Adrenal gland (tissue), 12 donors: ENCODE measurements around the gene RNF181. TPM values are rescaled to one million over a fixed set of nuclear protein-coding genes. Genes with fewer than 3 reads are reported as not detected.

Source experiments
- DNase-seq, 7 donors: peaks; one replicate each; pipeline ENCODE4 v3.0.0-alpha.2; 2019 to 2020
- H3K27ac ChIP-seq, 5 donors: fragments of 200-600 bp; sonication (generic) in 4 of 5; 1 replicate in 3 of 5; 2 replicates in 2 of 5; pipeline versions ENCODE4 v1.5.1 to v1.8.0; 2016 to 2020; ENCODE audit warnings: mild to moderate bottlenecking in 1 of 5
- H3K27me3 ChIP-seq: fragments of 200-600 bp; 2 replicates; pipeline ENCODE4 v1.8.0; 2021
- H3K36me3 ChIP-seq, 2 donors: fragments of 200-600 bp; replicated peaks in 1 of 2; 1 replicate in 1 of 2; 2 replicates in 1 of 2; pipeline versions ENCODE4 v1.5.1 to v1.8.0; 2018 to 2022
- H3K4me1 ChIP-seq, 2 donors: fragments of 200-600 bp; replicated peaks in 1 of 2; 1 replicate in 1 of 2; 2 replicates in 1 of 2; pipeline versions ENCODE4 v1.5.1 to v1.8.0; 2018 to 2021
- H3K4me3 ChIP-seq, 4 donors: fragments of 200-600 bp; sonication (generic) in 3 of 4; one replicate each; pipeline ENCODE4 v1.5.1; 2016 to 2018
- H3K9me3 ChIP-seq, 3 donors: fragments of 200-600 bp; sonication (generic) in 1 of 3; replicated peaks in 1 of 3; 1 replicate in 2 of 3; 2 replicates in 1 of 3; pipeline versions ENCODE4 v1.5.1 to v1.8.0; 2016 to 2021
- POLR2A ChIP-seq, 2 donors: fragments of 450-650 bp; IDR thresholded peaks; one replicate each; pipeline ENCODE4 v1.6.1; 2017; ENCODE audit warnings: antibody characterized with exemption in 2 of 2, mild to moderate bottlenecking in 2 of 2, moderate library complexity in 1 of 2
- WGBS, 4 donors: extraction: QIAGEN DNeasy Blood & Tissue Kit in 2 of 4; methylation state at CpG; one replicate each; pipeline versions ENCODE4 v1.1.5 to v1.1.7; 2013 to 2017; 5-methylcytosine and 5-hydroxymethylcytosine counted together
- intact Hi-C, 2 donors: fragments of 100-400 bp; cut with DNase I; formaldehyde crosslinking; loops; one replicate each; pipeline versions ENCODE4 v1.14.1 to v1.15.0; 2022 to 2023
- polyA plus RNA-seq, 3 donors: library from polyadenylated mRNA; stranded (reverse); fragments of 200-250 nt in 2 of 3; fragments of 350-450 nt in 1 of 3; fragmentation: Illumina TruSeq in 1 of 3; extraction: RNeasy Lipid Tissue Mini Kit (QIAGEN cat#74804) in 1 of 3; gene quantifications; one replicate each; pipeline ENCODE4 v1.2.3, GENCODE V29; 2013 to 2014
- small RNA-seq, 2 donors: library from RNA; depleted of rRNA; stranded (forward); fragments of <200 nt; gene quantifications; one replicate each; pipeline ENCODE3, GENCODE V24; 2016
- total RNA-seq, 9 donors: library from RNA; depleted of rRNA in 4 of 9; stranded (reverse); fragments of >200 nt in 4 of 9; fragments of 120-200 nt in 1 of 9; fragmentation: NEBNext Ultra II Directional in 1 of 9; extraction: Animal tissue kit (Norgen Biotek cat#: 25700) in 1 of 9; gene quantifications; one replicate each; pipeline versions ENCODE4 v1.1.0 to v1.2.4, GENCODE V29; 2013 to 2023
- TF ChIP-seq, protein P1 (sequence below), 6 experiments: fragments of 450-650 bp in 4 of 6; fragments of 200-600 bp in 2 of 6; sonication (generic) in 1 of 6; IDR thresholded peaks; 1 replicate in 5 of 6; 2 replicates in 1 of 6; pipeline versions ENCODE4 v1.5.1 to v1.8.0; 2016 to 2021; ENCODE audit warnings: antibody characterized with exemption in 6 of 6, mild to moderate bottlenecking in 2 of 6, moderate library complexity in 1 of 6
- donor health status: healthy with polysubstance abuse.
- donor health status: Bipolar disorder and iron deficiency.
- donor health status: DM: yes; HTN: yes; CAD: no.
- donor health status: DM: no; HTN: no; CAD: no.
- donor health status: DM: no; HTN: no; CAD: no.
- donor health status: DM: yes; HTN: yes; CAD: no.

RNF181 gene
- total and polyA plus RNA-seq, 12 donors, result 93.8 to 295 (median 180) TPM

DNA sequence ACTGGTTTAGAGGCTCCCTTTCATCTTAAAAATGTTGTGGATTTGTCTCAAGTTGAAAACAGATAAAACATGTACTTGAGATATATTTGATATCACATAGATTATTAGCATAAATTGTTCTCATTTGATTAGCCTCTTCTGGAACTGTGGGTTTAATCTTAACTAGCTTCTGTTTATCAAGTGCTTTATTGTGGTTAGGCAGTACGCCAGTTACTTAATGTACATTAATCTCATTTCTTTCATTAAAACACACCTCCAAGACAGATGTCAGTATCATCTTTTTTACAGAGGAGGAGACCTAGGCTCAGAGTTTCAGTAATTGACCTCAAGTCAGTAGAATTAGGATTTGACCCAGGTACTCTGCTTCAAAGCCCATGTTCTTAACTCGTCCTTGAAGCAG is 50.6 kb downstream of the RNF181 start:
- WGBS, 4 donors, result 88 to 94% (median 93%) methylated on average over 2 of the region's 2 CpGs
- no peak for TF ChIP-seq POLR2A (IDR thresholded peaks at IDR 0.05)
- TF ChIP-seq, protein P1, sequence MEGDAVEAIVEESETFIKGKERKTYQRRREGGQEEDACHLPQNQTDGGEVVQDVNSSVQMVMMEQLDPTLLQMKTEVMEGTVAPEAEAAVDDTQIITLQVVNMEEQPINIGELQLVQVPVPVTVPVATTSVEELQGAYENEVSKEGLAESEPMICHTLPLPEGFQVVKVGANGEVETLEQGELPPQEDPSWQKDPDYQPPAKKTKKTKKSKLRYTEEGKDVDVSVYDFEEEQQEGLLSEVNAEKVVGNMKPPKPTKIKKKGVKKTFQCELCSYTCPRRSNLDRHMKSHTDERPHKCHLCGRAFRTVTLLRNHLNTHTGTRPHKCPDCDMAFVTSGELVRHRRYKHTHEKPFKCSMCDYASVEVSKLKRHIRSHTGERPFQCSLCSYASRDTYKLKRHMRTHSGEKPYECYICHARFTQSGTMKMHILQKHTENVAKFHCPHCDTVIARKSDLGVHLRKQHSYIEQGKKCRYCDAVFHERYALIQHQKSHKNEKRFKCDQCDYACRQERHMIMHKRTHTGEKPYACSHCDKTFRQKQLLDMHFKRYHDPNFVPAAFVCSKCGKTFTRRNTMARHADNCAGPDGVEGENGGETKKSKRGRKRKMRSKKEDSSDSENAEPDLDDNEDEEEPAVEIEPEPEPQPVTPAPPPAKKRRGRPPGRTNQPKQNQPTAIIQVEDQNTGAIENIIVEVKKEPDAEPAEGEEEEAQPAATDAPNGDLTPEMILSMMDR (IDR thresholded peaks at IDR 0.05), result no peak
- Histone ChIP-seq H3K4me1 (no peaks in the 10 kb centered on the region), H3K9me3 (no peaks in the 10 kb centered on the region), H3K27me3 (no peaks in the 10 kb centered on the region), H3K36me3 (peaks cover 0 to 96% of the 10 kb centered on the region in 2 donors), H3K27ac (no peak overlapping the region), H3K4me3 (no peak overlapping the region)
- intact Hi-C loops, result no loop called here
- DNase-seq, result no peak

Small RNAs within 50 kb of the gene (small RNA-seq; reads per million reads assigned to genes)
- 0 reads per million in 2 donors for gene RN7SL126P

Other genes with a start within 250 kb of the RNF181 start
- 100 to 1,000 TPM in 7 of 9 donors, 10 to 100 TPM in 2; 70.3 to 178 (median 131) TPM for gene RETSAT, start 241.2 kb upstream of the RNF181 start, total RNA-seq
- 100 to 1,000 TPM in 1 of 3 donors, 10 to 100 TPM in 2; 26.1 to 209 (median 60.7) TPM for gene RETSAT, start 241.2 kb upstream of the RNF181 start, polyA plus RNA-seq
- gene ELMOD3, start 241.0 kb upstream of the RNF181 start, total RNA-seq, result 10 to 100 TPM; 12.3 to 37.0 (median 25.5) TPM
- gene ELMOD3, start 241.0 kb upstream of the RNF181 start, polyA plus RNA-seq, result 10 to 100 TPM; 18.9 to 69.0 (median 63.1) TPM
- 100 to 1,000 TPM in 1 of 9 donors, 10 to 100 TPM in 8; 11.6 to 104 (median 39.6) TPM for gene CAPG, start 185.4 kb upstream of the RNF181 start, total RNA-seq
- 100 to 1,000 TPM in 1 of 3 donors, 10 to 100 TPM in 2; 13.8 to 192 (median 71.2) TPM for gene CAPG, start 185.4 kb upstream of the RNF181 start, polyA plus RNA-seq
- gene SH2D6, start 177.0 kb upstream of the RNF181 start, total RNA-seq, result 1 to 10 TPM in 1 of 9 donors, under 1 TPM in 3, not detected in 5; 0.61 to 1.4 (median 0.71) TPM
- gene SH2D6, start 177.0 kb upstream of the RNF181 start, polyA plus RNA-seq, result 1 to 10 TPM in 2 of 3 donors, under 1 TPM in 1; 0.53 to 4.2 (median 1.3) TPM
- 100 to 1,000 TPM in 7 of 9 donors, 10 to 100 TPM in 2; 87.3 to 429 (median 175) TPM for gene MAT2A, start 56.6 kb upstream of the RNF181 start, total RNA-seq
- 100 to 1,000 TPM in 1 of 3 donors, 10 to 100 TPM in 2; 41.1 to 237 (median 75.9) TPM for gene MAT2A, start 56.6 kb upstream of the RNF181 start, polyA plus RNA-seq
- gene GGCX, start 34.3 kb upstream of the RNF181 start, total RNA-seq, result 10 to 100 TPM; 24.8 to 85.2 (median 48.4) TPM
- 10 to 100 TPM; 14.9 to 28.4 (median 19.2) TPM for gene GGCX, start 34.3 kb upstream of the RNF181 start, polyA plus RNA-seq
- gene VAMP8, start 18.2 kb upstream of the RNF181 start, total RNA-seq, result 10 to 100 TPM in 7 of 9 donors, 1 to 10 TPM in 2; 8.0 to 68.9 (median 42.3) TPM
- 100 to 1,000 TPM in 1 of 3 donors, 10 to 100 TPM in 2; 47.2 to 108 (median 51.5) TPM for gene VAMP8, start 18.2 kb upstream of the RNF181 start, polyA plus RNA-seq
- gene VAMP5, start 11.3 kb upstream of the RNF181 start, total RNA-seq, result 100 to 1,000 TPM in 2 of 9 donors, 10 to 100 TPM in 7; 30.2 to 122 (median 70.5) TPM
- gene VAMP5, start 11.3 kb upstream of the RNF181 start, polyA plus RNA-seq, result 100 to 1,000 TPM in 2 of 3 donors, 10 to 100 TPM in 1; 37.7 to 130 (median 118) TPM
- 10 to 100 TPM; 13.8 to 31.2 (median 21.3) TPM for gene TMEM150A, start 7.0 kb downstream of the RNF181 start, total RNA-seq
- 10 to 100 TPM; 11.6 to 79.1 (median 61.4) TPM for gene TMEM150A, start 7.0 kb downstream of the RNF181 start, polyA plus RNA-seq
- 10 to 100 TPM; 11.7 to 40.4 (median 26.0) TPM for gene C2orf68, start 16.3 kb downstream of the RNF181 start, total RNA-seq
- gene C2orf68, start 16.3 kb downstream of the RNF181 start, polyA plus RNA-seq, result 10 to 100 TPM; 24.2 to 48.9 (median 29.0) TPM
- 100 to 1,000 TPM in 1 of 9 donors, 10 to 100 TPM in 8; 28.6 to 270 (median 35.7) TPM for gene USP39, start 20.4 kb downstream of the RNF181 start, total RNA-seq
- gene USP39, start 20.4 kb downstream of the RNF181 start, polyA plus RNA-seq, result 10 to 100 TPM; 26.2 to 43.9 (median 27.7) TPM
- gene SFTPB, start 72.5 kb downstream of the RNF181 start, total RNA-seq, result 10 to 100 TPM in 2 of 9 donors, 1 to 10 TPM in 1, under 1 TPM in 2, not detected in 4; 0.09 to 21.3 (median 1.4) TPM
- gene SFTPB, start 72.5 kb downstream of the RNF181 start, polyA plus RNA-seq, result 1 to 10 TPM in 1 of 3 donors, under 1 TPM in 1, not detected in 1; 0.04 to 5.5 TPM
- gene GNLY, start 98.6 kb downstream of the RNF181 start, total RNA-seq, result 1 to 10 TPM in 5 of 9 donors, under 1 TPM in 3, not detected in 1; 0.28 to 2.9 (median 1.2) TPM
- gene GNLY, start 98.6 kb downstream of the RNF181 start, polyA plus RNA-seq, result 1 to 10 TPM in 2 of 3 donors, under 1 TPM in 1; 0.82 to 6.7 (median 1.8) TPM
- gene ATOH8, start 158.2 kb downstream of the RNF181 start, total RNA-seq, result 10 to 100 TPM in 3 of 9 donors, 1 to 10 TPM in 6; 1.2 to 44.0 (median 5.6) TPM
- gene ATOH8, start 158.2 kb downstream of the RNF181 start, polyA plus RNA-seq, result 10 to 100 TPM in 1 of 3 donors, 1 to 10 TPM in 1, under 1 TPM in 1; 0.88 to 10.1 (median 6.4) TPM